HG03442 (cell line): ENCODE results near the gene NFIB.

Experiments
- ATAC-seq: cut with Tn5 transposase; IDR thresholded peaks from one replicate; pipeline ENCODE4 v1.9.1; 2021; ENCODE audit warnings: mild to moderate bottlenecking, moderate library complexity; ENCODE audit not compliant: unreplicated experiment

The NFIB gene

DNA sequence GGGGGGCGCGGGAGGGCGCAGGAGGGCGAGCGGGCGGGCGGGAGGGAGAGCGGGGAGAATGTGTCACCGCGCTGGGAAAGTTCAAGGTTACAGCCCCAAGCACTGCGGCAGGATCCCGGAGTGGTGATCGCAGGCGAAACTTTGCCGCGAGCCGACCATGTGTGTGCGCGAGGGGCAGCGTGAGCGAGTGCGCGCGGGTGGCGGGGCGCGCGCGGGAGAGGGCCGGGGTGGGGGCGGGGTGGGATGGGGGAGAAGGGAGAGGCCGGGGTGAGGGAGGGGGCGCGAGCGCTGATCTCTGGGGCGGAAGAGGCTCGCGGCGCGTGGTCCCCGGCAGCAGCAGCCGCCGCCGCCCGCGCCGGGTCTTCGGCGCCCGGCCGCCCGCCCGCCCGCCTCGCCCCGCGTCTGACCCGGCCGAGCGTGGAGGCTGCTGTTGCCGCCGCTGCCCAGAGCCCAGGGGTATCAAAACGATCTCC is at the start of gene NFIB:
TSS of gene NFIB (minus strand) at position 191 of the 473 bp plus-strand sequence. CDS start 630 bp downstream, outside the sequence.
- ATAC-seq = no peak

GRCh38 chr9:14362175-14362574 is 48.2 kb upstream of the NFIB start:
- no peak for ATAC-seq

DNA sequence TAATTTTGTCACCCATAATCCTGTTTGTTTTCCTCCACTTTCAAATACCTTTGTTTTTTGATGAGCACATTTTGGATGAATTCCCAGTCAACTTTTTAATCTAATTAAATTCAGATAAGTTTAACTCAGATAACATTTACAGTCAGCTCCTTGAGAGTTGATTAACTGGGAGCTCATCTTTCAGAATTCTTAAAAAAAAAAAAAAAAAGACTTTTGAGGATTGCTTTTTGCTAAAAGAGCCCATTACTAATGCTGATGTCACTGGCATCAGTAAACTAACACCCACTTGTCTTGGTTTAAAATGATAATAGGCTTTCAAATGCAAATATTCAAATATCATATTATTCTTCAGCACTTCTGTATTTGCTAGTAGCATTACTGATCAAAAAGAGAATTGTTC is 47.1 kb upstream of the NFIB start:
- no peak for ATAC-seq

GRCh38 chr9:14358523-14358922 is 44.6 kb upstream of the NFIB start:
- no peak for ATAC-seq

DNA sequence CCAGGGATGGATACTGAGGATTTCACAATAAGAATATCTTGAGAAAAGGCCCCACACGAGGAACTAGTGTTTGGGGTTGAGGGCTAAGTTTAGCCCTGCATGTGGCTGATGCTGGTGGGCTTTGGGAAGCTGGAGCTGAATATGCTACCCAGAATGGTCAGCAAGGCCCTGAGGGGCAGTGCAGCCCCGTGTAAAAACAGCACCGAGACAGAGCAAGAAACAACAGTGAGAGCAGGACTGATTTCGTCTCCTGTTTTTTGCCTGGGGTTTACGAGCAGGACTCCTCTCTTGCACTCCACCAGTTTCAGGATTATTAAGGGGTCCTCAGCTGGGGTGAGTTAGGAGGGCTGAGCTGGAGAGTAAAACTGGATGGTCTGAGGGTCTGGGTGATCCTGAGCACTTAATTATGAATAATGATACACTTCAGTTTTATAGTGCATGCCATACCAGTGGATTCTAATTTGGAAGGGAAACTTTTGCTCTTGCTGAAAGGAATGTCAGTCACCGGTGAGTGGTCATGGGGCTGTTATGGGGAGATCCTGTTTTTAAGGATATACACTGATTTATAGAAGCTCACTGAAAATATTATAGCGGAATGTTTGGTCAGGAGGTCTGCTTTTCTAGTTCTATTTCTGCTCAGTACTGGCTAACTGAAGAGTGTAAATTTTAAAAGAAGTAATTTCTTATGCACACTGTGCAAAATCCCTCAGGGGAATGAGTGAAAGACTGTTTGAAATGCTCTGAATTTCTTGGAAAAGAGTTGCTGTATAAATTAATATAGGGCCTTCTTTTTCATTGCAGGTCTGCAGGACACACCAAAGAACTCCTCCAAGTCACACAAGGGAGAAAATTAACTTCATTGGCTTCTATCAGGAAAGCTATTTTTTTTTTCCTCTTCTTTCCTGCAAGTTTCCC is 42.7 kb upstream of the NFIB start:
- no peak for ATAC-seq

- no peak for ATAC-seq
Observed at GRCh38 chr9:14354201-14354600, 40.3 kb upstream of the NFIB start.

DNA sequence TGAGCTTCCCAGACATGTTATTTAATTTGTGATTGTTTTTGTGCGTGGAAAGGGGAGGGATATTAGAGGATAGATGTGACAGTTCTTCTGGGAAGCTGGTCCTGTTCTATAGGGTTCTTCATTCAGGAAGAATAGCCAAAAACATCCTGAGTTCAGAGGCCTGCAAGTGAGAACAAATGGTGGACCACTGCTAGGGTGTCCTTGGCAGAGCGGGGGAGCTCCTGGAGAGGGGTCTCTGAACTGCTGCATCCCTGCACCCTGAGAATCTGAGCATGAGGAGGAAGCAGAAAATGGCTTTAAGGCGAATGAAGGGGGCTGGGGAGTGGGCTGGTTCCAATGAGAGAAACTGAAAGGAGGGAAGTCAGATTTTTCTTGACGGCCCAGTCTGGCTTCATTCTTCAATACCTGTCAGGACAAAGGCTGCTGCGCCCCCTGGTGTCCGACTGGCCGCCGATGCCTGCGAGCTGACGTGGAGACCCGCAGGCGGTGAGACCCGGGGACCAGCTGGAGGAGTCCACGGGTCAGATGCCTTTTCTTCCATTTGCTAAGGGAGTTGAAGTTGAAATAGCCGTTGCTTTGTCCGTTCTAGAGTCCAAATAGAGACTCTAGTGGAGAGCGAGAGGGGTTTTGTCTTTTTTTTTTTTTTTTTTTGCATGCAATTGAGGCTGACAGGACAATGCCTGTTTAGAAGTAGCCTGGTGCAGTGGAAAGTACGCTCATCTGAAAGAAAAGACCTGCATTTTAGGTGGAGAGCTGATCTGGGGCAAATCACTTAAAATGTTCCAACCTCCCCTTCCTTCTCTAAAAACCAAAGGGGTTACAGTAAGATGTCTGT is 39.5 kb upstream of the NFIB start:
- ATAC-seq = peak; percentile 84

DNA sequence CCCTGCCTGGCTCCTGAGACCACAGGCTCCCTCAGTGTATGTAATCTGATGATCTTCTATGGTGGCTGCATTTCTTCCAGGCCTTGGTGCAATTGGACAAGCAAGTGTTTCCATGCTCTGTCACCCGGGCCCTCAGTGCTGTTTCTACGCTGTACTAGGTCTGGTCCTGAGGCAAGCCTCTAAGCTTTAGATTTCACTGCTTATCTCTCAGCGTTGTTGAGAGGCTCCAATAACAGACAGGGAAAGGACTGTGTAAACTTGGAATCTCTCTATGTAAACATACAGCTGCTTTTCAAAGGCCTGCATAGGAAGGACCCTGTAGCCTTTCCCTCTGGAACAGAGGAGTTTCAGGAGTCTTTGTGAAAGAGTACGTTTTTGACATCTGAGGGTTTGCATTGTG is 38.6 kb upstream of the NFIB start:
- no peak for ATAC-seq

GRCh38 chr9:14351221-14351836 is 37.4 kb upstream of the NFIB start:
- no peak for ATAC-seq

GRCh38 chr9:14350754-14351153 is 36.8 kb upstream of the NFIB start:
- no peak for ATAC-seq

GRCh38 chr9:14350349-14350728 is 36.4 kb upstream of the NFIB start:
- no peak for ATAC-seq

GRCh38 chr9:14349447-14350348 is 35.8 kb upstream of the NFIB start:
- no peak for ATAC-seq

DNA sequence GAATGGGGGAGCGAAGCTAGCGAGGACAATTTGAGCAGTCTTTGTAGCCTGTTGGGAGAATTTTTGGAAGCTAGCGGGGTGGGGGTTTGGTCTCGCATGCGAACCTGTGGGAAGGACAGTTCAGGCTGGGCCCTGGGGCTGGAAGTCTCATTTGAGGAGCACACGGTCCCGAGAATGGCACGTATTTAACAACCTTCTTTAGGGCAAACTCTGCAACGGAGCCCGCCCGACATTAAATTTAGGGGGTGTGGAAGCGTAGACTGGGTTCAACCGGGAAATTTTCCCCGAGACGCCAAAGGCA is 35.2 kb upstream of the NFIB start:
- ATAC-seq = no peak

DNA sequence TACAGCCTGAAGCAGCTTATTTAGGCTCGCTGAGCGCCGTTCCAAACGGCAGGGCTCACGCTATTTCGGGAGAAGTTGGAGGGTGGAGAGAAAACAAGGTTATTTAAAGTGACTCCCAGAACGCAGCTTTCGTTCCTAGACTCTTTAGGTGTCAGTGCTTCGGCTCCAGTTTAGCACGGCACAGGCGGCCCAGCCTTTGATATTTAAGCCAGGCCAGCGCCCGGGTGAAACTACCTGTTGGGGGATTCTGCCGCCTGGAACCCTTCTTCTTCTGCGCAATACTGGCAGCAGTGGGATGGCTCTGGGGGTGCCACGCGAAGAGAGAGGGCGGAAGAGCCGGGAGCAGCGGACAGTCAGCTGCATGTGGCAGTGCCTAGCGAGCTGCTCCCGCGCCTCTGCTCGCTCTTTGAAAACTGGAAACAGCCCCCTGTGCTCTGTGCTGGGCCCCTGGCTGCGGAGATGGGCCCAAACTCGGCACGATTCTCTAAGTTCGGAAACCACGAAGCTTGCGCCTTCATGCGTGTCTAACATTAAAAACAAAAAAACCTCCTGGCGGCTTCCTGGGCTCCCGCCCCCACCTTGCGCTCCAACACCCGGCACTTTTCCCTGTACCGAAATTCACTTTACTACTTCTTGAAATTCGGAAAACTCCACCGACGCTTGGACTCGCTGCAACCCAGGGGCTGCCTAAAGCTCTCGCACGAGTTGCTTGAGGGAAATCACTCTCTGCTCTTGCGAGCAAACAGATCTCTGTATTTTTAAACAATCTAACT is 34.6 kb upstream of the NFIB start:
- no peak for ATAC-seq

DNA sequence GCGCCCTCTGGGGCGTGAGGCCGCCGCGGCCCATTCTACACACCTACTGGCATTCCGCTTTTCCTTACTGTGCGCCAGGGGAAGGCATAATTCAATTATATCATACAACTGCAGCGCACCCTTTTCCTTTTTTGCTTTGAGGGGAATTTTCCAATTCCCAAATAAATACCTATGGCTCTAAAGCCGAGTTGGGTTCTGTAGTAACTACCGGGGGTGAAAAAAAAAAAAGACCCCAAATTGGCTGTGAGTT is 34.1 kb upstream of the NFIB start:
- no peak for ATAC-seq

DNA sequence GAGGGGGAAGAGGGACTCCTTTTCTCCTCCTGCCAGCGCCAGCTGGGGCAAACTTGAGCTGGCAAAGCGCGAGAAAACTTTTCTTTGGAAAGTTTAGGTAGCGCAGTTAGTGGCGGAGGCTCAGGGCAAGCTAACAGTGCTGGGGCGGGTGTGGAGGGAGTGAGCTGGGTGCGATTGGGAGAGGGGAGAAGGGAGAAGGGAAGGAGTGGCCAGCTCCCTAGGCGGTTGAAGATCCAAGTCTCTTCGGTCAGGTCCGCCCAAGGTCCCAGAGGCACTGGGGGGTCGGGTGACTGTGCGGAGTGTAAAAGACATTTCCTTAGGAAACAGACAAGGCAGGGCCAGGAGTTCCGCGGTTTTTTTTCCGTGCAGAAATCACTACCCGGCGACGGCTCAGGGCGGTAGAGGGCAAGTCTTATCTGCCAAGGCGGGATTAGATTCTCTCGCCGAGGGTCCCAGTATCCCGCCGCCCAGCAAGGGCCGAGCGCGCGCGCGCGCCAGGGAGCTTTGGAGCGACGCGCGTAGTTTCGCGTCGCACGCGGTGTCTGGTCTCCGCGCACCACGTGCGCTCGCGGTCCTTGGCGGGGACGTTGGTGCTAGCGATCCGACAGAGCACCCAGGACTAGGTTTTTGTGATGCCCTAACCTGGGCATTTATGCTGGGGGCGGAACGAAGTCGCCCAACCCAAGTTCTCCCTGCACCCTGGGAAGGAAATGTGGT is 33.6 kb upstream of the NFIB start:
- ATAC-seq = no peak

GRCh38 chr9:14346811-14347405 is 33.0 kb upstream of the NFIB start:
- ATAC-seq = no peak

- no peak for ATAC-seq
Observed at GRCh38 chr9:14346231-14346791, 32.4 kb upstream of the NFIB start.
